Pons (tissue), 1 donor: Measurements from ENCODE around the gene PROX2.

ENCODE experiments used
- DNase-seq: peaks from one replicate; pipeline ENCODE4 v3.0.0-alpha.2; 2016; ENCODE audit warnings: low spot score

PROX2 gene

GRCh38 chr14:74875204-74875603, 741 bp downstream of the PROX2 start:
- DNase-seq: no peak

- no peak for DNase-seq
Observed at GRCh38 chr14:74871819-74872218, 4.1 kb downstream of the PROX2 start.

- no peak for DNase-seq
Observed at GRCh38 chr14:74868739-74869138, 7.2 kb downstream of the PROX2 start.

GRCh38 chr14:74867673-74868072, 8.3 kb downstream of the PROX2 start:
- DNase-seq: peak; percentile 84

- no peak for DNase-seq
Observed at GRCh38 chr14:74866708-74867389, 9.1 kb downstream of the PROX2 start.

- DNase-seq: no peak
Observed at GRCh38 chr14:74865156-74865555, 10.8 kb downstream of the PROX2 start.

GRCh38 chr14:74864198-74864597, 11.7 kb downstream of the PROX2 start:
- peak; percentile 46 for DNase-seq

GRCh38 chr14:74863274-74863673, 12.7 kb downstream of the PROX2 start:
- peak; percentile 61 for DNase-seq

- DNase-seq: no peak
Observed at GRCh38 chr14:74861734-74862090, 14.2 kb downstream of the PROX2 start.

- peak; percentile 87 for DNase-seq
Observed at GRCh38 chr14:74860899-74861733, 14.8 kb downstream of the PROX2 start.

- DNase-seq: no peak
Observed at GRCh38 chr14:74859757-74860552, 16.0 kb downstream of the PROX2 start.

GRCh38 chr14:74858022-74858421, 17.9 kb downstream of the PROX2 start:
- no peak for DNase-seq

GRCh38 chr14:74856366-74856765, 19.6 kb downstream of the PROX2 start:
- DNase-seq: no peak

GRCh38 chr14:74855945-74856344, 20.0 kb downstream of the PROX2 start:
- DNase-seq: no peak

GRCh38 chr14:74855021-74855420, 20.9 kb downstream of the PROX2 start:
- no peak for DNase-seq

GRCh38 chr14:74853581-74853980, 22.4 kb downstream of the PROX2 start:
- DNase-seq: no peak

- no peak for DNase-seq
Observed at GRCh38 chr14:74852922-74853530, 22.9 kb downstream of the PROX2 start.

GRCh38 chr14:74848768-74849167, 27.2 kb downstream of the PROX2 start:
- no peak for DNase-seq

GRCh38 chr14:74846968-74847665, 28.8 kb downstream of the PROX2 start:
- DNase-seq: no peak

- DNase-seq: no peak
Observed at GRCh38 chr14:74846168-74846567, 29.8 kb downstream of the PROX2 start.

- no peak for DNase-seq
Observed at GRCh38 chr14:74843653-74844052, 32.3 kb downstream of the PROX2 start.
